ENCODE results near the gene TSC22D2.

TSC22D2 gene

GRCh38 chr3:150372722-150373121 is 35.4 kb upstream of the TSC22D2 start:
- peak; percentile 18 for TF ChIP-seq CTCF (IDR thresholded peaks at IDR 0.05; ENCODE audit: insufficient read depth, low read length, poor library complexity, severe bottlenecking)
- Histone ChIP-seq H3K4me3 (replicated peaks; ENCODE audit: low read depth, low read length) (no peak overlapping the region), H3K27me3 (replicated peaks; ENCODE audit: control insufficient read depth, insufficient read depth, low read length) (no peaks in the 10 kb centered on the region), H3K36me3 (ENCODE audit: control insufficient read depth, insufficient read depth, low read length) (no peaks in the 10 kb centered on the region)
- no peak for DNase-seq (ENCODE audit: extremely low read depth, insufficient read length)

- H3K4me3 ChIP-seq (replicated peaks; ENCODE audit: low read depth, low read length) = peak overlapping the region; percentile 14; the same call in 1 of the 2 replicates
- H3K36me3 ChIP-seq (ENCODE audit: control insufficient read depth, insufficient read depth, low read length) = no peaks in the 10 kb centered on the region
- no peak for DNase-seq (ENCODE audit: extremely low read depth, insufficient read length)
- no peak for TF ChIP-seq CTCF (IDR thresholded peaks at IDR 0.05; ENCODE audit: insufficient read depth, low read length, poor library complexity, severe bottlenecking)
- no peaks in the 10 kb centered on the region for H3K27me3 ChIP-seq (replicated peaks; ENCODE audit: control insufficient read depth, insufficient read depth, low read length)
These were observed 34.7 kb upstream of the TSC22D2 start for GRCh38 chr3:150373234-150373875.

GRCh38 chr3:150374975-150375374 is 33.1 kb upstream of the TSC22D2 start:
- Histone ChIP-seq H3K36me3 (ENCODE audit: control insufficient read depth, insufficient read depth, low read length) (no peaks in the 10 kb centered on the region), H3K4me3 (replicated peaks; ENCODE audit: low read depth, low read length) (no peak overlapping the region), H3K27me3 (replicated peaks; ENCODE audit: control insufficient read depth, insufficient read depth, low read length) (no peaks in the 10 kb centered on the region)
- TF ChIP-seq CTCF (IDR thresholded peaks at IDR 0.05; ENCODE audit: insufficient read depth, low read length, poor library complexity, severe bottlenecking) = no peak
- DNase-seq (ENCODE audit: extremely low read depth, insufficient read length) = no peak

- Histone ChIP-seq H3K36me3 (ENCODE audit: control insufficient read depth, insufficient read depth, low read length) (no peaks in the 10 kb centered on the region), H3K27me3 (replicated peaks; ENCODE audit: control insufficient read depth, insufficient read depth, low read length) (no peaks in the 10 kb centered on the region), H3K4me3 (replicated peaks; ENCODE audit: low read depth, low read length) (no peak overlapping the region)
- TF ChIP-seq CTCF (IDR thresholded peaks at IDR 0.05; ENCODE audit: insufficient read depth, low read length, poor library complexity, severe bottlenecking) = no peak
- DNase-seq (ENCODE audit: extremely low read depth, insufficient read length) = no peak
These were observed 31.9 kb upstream of the TSC22D2 start for GRCh38 chr3:150376001-150376848.

GRCh38 chr3:150377601-150378300 is 30.3 kb upstream of the TSC22D2 start:
- DNase-seq (ENCODE audit: extremely low read depth, insufficient read length) = no peak
- H3K27me3 ChIP-seq (replicated peaks; ENCODE audit: control insufficient read depth, insufficient read depth, low read length) = no peaks in the 10 kb centered on the region
- TF ChIP-seq CTCF (IDR thresholded peaks at IDR 0.05; ENCODE audit: insufficient read depth, low read length, poor library complexity, severe bottlenecking) = no peak
- H3K36me3 ChIP-seq (ENCODE audit: control insufficient read depth, insufficient read depth, low read length) = no peaks in the 10 kb centered on the region
- H3K4me3 ChIP-seq (replicated peaks; ENCODE audit: low read depth, low read length) = no peak overlapping the region
